ENCODE results near the gene TREX2.

DNA sequence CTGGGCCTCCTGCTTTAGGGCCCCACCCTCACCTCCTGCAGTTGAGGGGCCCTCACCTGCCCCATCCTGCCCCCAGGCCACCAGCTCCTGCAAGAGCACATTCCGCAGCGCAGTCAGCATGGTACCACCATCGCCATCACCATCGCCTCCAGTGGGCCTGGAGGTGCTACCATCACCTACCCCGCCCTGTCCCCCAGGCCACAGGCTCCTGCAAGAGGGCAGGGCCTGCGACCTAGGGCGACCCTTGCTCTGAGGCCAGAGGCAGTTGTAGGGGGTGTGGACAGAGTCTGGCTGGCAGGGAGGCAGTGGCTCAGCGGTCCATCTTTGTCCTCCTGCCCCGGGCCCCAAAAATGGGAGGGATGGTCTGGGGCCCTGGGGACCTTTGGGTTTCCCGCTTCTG lies 28.4 kb upstream of the TREX2 start:
- TF ChIP-seq CTCF (IDR thresholded peaks at IDR 0.05), result no peak
- no peak for TF ChIP-seq EP300 (IDR thresholded peaks at IDR 0.05)
- TF ChIP-seq POLR2A (IDR thresholded peaks at IDR 0.05; ENCODE audit: low read depth), result no peak
- TF ChIP-seq POLR2AphosphoS5 (IDR thresholded peaks at IDR 0.05), result no peak

Data from esophagus muscularis mucosa (tissue), 4 donors.